ENCODE results near the gene DHRS7. TPM values are rescaled to one million over a fixed set of nuclear protein-coding genes. Genes with fewer than 3 reads are reported as not detected.

Gene DHRS7, protein sequence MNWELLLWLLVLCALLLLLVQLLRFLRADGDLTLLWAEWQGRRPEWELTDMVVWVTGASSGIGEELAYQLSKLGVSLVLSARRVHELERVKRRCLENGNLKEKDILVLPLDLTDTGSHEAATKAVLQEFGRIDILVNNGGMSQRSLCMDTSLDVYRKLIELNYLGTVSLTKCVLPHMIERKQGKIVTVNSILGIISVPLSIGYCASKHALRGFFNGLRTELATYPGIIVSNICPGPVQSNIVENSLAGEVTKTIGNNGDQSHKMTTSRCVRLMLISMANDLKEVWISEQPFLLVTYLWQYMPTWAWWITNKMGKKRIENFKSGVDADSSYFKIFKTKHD
- total RNA-seq: 100 to 1,000 TPM; 239 to 605 (median 497) TPM
- 100 to 1,000 TPM; 374 to 743 (median 492) TPM for polyA plus RNA-seq
- long read RNA-seq, donor 1, transcript DHRS7-209 (7 exons, 1,322 nt): major isoform, 510 of 567 reads
- long read RNA-seq, donor 1, partial matches to known transcripts: 14 of 567 reads
- long read RNA-seq, donor 1, other reads (novel, unspliced or antisense): 38 of 567 reads
- long read RNA-seq, donor 2, transcript DHRS7-207 (4 exons, 924 nt): minor isoform, 5 of 1,222 reads
- long read RNA-seq, donor 2, transcript DHRS7-209 (7 exons, 1,322 nt): major isoform, 1,062 of 1,222 reads
- long read RNA-seq, donor 2, transcript DHRS7-205 (6 exons, 1,361 nt): minor isoform, 7 of 1,222 reads
- long read RNA-seq, donor 2, partial matches to known transcripts: 23 of 1,222 reads
- long read RNA-seq, donor 2, other reads (novel, unspliced or antisense): 123 of 1,222 reads

DNA sequence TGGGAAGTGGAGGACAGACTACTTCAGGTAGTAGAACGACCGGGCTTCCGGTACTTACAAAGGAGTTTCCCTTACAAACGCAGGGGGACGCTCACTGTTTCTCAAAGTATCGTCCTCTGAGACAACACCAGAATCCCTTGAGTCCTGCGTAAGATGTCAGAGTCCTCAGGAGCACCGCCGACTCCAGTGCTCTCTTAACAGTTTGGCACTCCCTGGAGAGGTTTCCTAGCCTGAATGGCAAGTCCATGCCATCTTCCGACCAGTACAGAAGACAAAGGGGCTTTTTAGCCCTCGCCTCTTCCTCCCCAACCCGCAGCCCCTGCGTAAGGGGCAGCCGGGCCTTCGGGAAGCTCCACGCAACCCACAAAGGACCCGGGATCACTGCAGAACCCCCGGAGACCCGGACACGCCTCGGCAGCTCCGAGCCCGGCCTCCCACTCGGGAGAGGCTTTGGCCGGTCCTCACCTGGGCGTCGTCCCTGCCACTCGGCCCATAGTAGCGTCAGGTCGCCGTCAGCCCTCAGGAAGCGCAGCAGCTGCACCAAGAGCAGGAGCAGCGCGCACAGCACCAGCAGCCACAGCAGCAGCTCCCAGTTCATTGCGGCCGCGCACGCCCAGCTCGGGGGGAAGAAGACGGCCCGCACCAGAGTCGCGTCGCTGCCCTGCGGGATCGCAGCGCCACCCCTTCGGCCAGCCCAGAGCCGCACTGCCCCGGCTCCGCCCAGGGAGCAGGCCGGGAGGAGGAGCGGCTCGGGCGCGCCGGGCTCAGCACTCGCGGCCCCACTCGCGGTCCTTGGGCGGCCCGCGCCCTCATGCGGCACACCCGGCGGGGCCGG, at the start of gene DHRS7:
Gene DHRS7 (minus strand): TSS at position 687 of the 835 bp plus-strand sequence. CDS start 89 bp downstream, at position 598.
- TF ChIP-seq, protein P1, sequence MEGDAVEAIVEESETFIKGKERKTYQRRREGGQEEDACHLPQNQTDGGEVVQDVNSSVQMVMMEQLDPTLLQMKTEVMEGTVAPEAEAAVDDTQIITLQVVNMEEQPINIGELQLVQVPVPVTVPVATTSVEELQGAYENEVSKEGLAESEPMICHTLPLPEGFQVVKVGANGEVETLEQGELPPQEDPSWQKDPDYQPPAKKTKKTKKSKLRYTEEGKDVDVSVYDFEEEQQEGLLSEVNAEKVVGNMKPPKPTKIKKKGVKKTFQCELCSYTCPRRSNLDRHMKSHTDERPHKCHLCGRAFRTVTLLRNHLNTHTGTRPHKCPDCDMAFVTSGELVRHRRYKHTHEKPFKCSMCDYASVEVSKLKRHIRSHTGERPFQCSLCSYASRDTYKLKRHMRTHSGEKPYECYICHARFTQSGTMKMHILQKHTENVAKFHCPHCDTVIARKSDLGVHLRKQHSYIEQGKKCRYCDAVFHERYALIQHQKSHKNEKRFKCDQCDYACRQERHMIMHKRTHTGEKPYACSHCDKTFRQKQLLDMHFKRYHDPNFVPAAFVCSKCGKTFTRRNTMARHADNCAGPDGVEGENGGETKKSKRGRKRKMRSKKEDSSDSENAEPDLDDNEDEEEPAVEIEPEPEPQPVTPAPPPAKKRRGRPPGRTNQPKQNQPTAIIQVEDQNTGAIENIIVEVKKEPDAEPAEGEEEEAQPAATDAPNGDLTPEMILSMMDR (IDR thresholded peaks at IDR 0.05): peak; percentile 19
- Histone ChIP-seq H3K36me3 (ENCODE audit: insufficient read depth in 1 of 2, low read depth in 1 of 2) (peaks cover 0 to 7% of the 10 kb centered on the region in 2 donors), H3K27me3 (ENCODE audit: insufficient read depth in 3 of 3, low read length in 2 of 3) (no peaks in the 10 kb centered on the region), H3K4me1 (peaks cover 23% of the 10 kb centered on the region), H3K27ac (peak within 1 kb of the TSS; percentile 93), H3K4me3 (peak within 1 kb of the TSS; percentile 78), H3K9me3 (no peaks in the 10 kb centered on the region)
- ATAC-seq (peak; percentile 83 to 89 (median 84)), DNase-seq (peak; percentile 88 to 94)
- intact Hi-C loops (cut with DNase I): loop anchor here in 1 of 2 donors (1.0 kb wide), 1 partner anchor 73 kb away; no protein-coding TSS in a partner anchor
- WGBS, 3 donors: 0% methylated on average over 52 to 68 of the region's 68 CpGs

DNA sequence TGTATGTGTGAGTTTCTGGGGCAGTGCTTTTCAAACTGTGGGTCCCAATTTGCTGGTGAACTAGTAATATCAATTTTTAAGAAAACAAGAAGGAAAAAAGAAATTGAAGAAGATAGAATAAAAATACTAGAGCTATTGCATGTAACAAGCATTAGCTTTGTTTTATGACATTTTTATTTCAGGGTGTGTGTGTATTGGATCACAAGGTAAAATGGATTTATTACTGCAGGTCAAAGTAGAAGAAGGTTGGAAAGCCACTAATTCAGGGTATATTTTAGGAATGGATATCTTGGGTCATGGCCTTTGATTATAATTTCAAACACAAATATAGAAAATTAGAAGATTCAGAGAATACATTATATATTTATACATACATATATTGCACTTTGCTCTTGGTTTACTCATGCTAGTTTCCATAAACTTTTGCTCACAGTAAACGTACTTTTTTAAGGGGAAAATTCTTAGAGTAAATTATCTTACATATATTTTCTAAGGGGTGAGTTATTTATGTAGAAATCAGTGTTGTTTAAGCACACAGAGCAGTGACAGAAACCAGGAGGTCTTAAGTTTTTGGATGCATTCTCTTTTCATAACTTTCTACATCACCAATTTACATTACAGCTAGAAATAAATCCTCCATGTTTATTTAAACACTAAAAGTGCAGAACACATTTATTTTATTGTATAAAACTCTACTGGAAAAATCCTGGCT, 49.4 kb upstream of the DHRS7 start:
- 59 to 70% (median 62%) methylated on average over 1 of the region's 1 CpG for WGBS, 3 donors
- Histone ChIP-seq H3K4me3 (no peak overlapping the region), H3K4me1 (peaks cover 37% of the 10 kb centered on the region), H3K27me3 (ENCODE audit: insufficient read depth in 3 of 3, low read length in 2 of 3) (no peaks in the 10 kb centered on the region), H3K27ac (peak overlapping the region; percentile 57), H3K9me3 (no peaks in the 10 kb centered on the region), H3K36me3 (ENCODE audit: insufficient read depth in 1 of 2, low read depth in 1 of 2) (no peaks in the 10 kb centered on the region)
- ATAC-seq: no peak
- TF ChIP-seq, protein P1 (IDR thresholded peaks at IDR 0.05): no peak
- intact Hi-C loops (cut with DNase I): no loop called here
- DNase-seq: no peak

DNA sequence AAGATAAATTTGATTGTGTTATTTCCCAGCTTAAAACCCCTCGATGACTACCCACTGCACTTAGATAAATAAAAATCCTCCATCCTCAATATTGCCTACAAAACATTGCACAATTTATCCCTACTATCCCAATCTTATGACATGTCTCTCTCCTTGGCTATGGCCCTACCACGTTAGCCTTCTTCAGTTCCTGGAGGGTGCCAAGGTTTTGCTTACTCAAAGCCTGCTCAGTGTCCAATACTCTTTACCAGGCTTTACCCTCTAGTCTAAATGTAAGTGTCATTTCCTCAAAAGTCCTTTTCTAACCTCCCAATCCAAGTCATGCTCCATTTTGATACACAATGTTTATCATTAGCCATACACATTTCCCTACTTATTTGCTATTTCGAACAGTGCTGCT, 48.8 kb upstream of the DHRS7 start:
- Histone ChIP-seq H3K4me3 (no peak overlapping the region), H3K9me3 (no peaks in the 10 kb centered on the region), H3K36me3 (ENCODE audit: insufficient read depth in 1 of 2, low read depth in 1 of 2) (no peaks in the 10 kb centered on the region), H3K27ac (no peak overlapping the region), H3K27me3 (ENCODE audit: insufficient read depth in 3 of 3, low read length in 2 of 3) (no peaks in the 10 kb centered on the region), H3K4me1 (peaks cover 37% of the 10 kb centered on the region)
- ATAC-seq: no peak
- no peak for DNase-seq
- 75 to 87% (median 78%) methylated on average over 3 of the region's 3 CpGs for WGBS, 3 donors
- intact Hi-C loops (cut with DNase I): no loop called here
- TF ChIP-seq, protein P1 (IDR thresholded peaks at IDR 0.05): no peak
